ENCODE measurements around the gene CD200R1L. TPM values are rescaled to one million over a fixed set of nuclear protein-coding genes. Genes with fewer than 3 reads are reported as not detected.
A peak's percentile ranks its signal among the peaks of the same experiment; 100 is the strongest.

The CD200R1L gene
- polyA plus RNA-seq, 1 experiment = not detected

GRCh38 chr3:112814266-112814665 lies 32.4 kb downstream of the CD200R1L start:
- ChIA-PET POLR2A (interaction anchor here (0.6 to 1.7 kb wide), 5 partner anchors 163 to 410 kb away, joined by 3 to 22 read pairs (median 4); no protein-coding TSS in a partner anchor), CTCF (interaction anchor here (0.8 to 8.3 kb wide), 17 partner anchors 12 to 234 kb away, joined by 3 to 155 read pairs (median 4); partner anchors contain the start of gene CCDC80)
- peak; percentile 28 for DNase-seq (ENCODE audit: low read depth)
- Histone ChIP-seq H3K36me3 (ENCODE audit: control insufficient read depth, insufficient read depth, low read length) (no peaks in the 10 kb centered on the region), H3K4me3 (ENCODE audit: low read depth, low read length) (no peak overlapping the region), H3K27me3 (ENCODE audit: control insufficient read depth, insufficient read depth, low read length) (no peaks in the 10 kb centered on the region)
- peak; percentile 66 for TF ChIP-seq CTCF (IDR thresholded peaks at IDR 0.05; ENCODE audit: insufficient read depth, low read depth, low read length)

- Histone ChIP-seq H3K27me3 (ENCODE audit: control insufficient read depth, insufficient read depth, low read length) (no peaks in the 10 kb centered on the region), H3K36me3 (ENCODE audit: control insufficient read depth, insufficient read depth, low read length) (no peaks in the 10 kb centered on the region)
- POLR2A ChIA-PET = interaction anchor here (0.6 to 1.7 kb wide), 8 partner anchors 33 to 410 kb away, joined by 3 to 22 read pairs (median 4); no protein-coding TSS in a partner anchor
These were observed 32.9 kb downstream of the CD200R1L start for GRCh38 chr3:112813723-112814171.

GRCh38 chr3:112813016-112813415 lies 33.6 kb downstream of the CD200R1L start:
- Histone ChIP-seq H3K27me3 (ENCODE audit: control insufficient read depth, insufficient read depth, low read length) (no peaks in the 10 kb centered on the region), H3K4me3 (ENCODE audit: low read depth, low read length) (no peak overlapping the region), H3K36me3 (ENCODE audit: control insufficient read depth, insufficient read depth, low read length) (no peaks in the 10 kb centered on the region)
- CTCF ChIA-PET = interaction anchor here (0.6 to 8.3 kb wide), 10 partner anchors 35 to 696 kb away, joined by 3 to 155 read pairs (median 5); partner anchors contain the start of gene CCDC80
- DNase-seq (ENCODE audit: low read depth) = no peak
- POLR2A ChIA-PET = interaction anchor here (0.7 to 1.7 kb wide), 4 partner anchors 32 to 171 kb away, joined by 3 to 22 read pairs (median 4); no protein-coding TSS in a partner anchor
- no peak for TF ChIP-seq CTCF (IDR thresholded peaks at IDR 0.05; ENCODE audit: insufficient read depth, low read depth, low read length)

More at GRCh38 chr3:112813723-112814171, 32.9 kb downstream of the CD200R1L start:
- TF ChIP-seq CTCF (IDR thresholded peaks at IDR 0.05; ENCODE audit: insufficient read depth, low read depth, low read length) = no peak
- H3K4me3 ChIP-seq (ENCODE audit: low read depth, low read length) = no peak overlapping the region
- DNase-seq (ENCODE audit: low read depth) = peak; percentile 48
- CTCF ChIA-PET = interaction anchor here (0.6 to 8.3 kb wide), 15 partner anchors 35 to 695 kb away, joined by 3 to 155 read pairs (median 4); partner anchors contain the start of gene CCDC80

DNA sequence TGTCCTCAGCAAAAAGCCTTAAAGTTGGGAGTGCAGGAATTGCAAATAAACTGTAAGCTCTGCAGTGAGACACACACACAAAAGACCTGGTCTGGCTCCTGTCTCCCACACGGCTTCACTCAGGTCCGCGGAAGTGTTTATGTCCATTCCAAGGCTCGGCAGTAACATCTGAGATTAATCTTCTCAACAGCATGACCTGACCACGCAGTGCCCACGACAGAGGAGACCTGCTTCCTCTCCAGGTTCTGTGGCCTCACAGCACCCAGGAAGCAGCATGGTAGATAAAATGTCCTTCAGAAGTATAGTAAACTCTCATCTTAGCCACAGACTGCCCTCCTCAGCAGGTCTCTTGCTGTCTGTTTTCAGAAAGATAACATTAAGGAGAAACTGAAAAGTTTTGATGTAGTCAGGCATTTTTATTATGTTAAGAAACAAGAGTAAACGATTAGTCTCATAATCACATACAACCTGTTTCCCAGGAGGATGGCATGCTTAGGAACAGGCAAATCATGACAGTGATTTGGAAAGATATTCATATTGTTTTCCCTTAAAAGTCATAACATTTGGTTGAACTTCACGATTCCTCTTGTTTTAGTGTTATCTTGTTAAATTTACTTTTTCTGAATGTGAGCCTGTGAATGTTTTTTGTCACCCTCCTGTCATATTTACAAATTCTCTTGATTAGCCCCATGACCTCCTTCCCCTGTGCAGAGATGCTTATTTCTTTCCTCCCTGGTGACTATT lies 34.6 kb downstream of the CD200R1L start:
- Histone ChIP-seq H3K27me3 (ENCODE audit: control insufficient read depth, insufficient read depth, low read length) (no peaks in the 10 kb centered on the region), H3K36me3 (ENCODE audit: control insufficient read depth, insufficient read depth, low read length) (no peaks in the 10 kb centered on the region), H3K4me3 (ENCODE audit: low read depth, low read length) (no peak overlapping the region)
- ChIA-PET POLR2A (interaction anchor here (0.6 to 1.9 kb wide), 8 partner anchors 21 to 171 kb away, joined by 3 to 6 read pairs (median 4); partner anchors contain the start of gene CCDC80), CTCF (interaction anchor here (0.6 to 8.3 kb wide), 10 partner anchors 32 to 169 kb away, joined by 3 to 155 read pairs (median 3); partner anchors contain the start of gene CCDC80)
- no peak for DNase-seq (ENCODE audit: low read depth)
- TF ChIP-seq CTCF (IDR thresholded peaks at IDR 0.05; ENCODE audit: insufficient read depth, low read depth, low read length) = no peak

All from BJ (cell line).